PFSK-1 (cell line): Measurements from ENCODE around the gene GDF15.

Source experiments
- FOXP2 ChIP-seq: optimal IDR thresholded peaks from 2 replicates; pipeline ENCODE3; 2011; ENCODE audit warnings: borderline replicate concordance, control low read depth, inconsistent platforms; ENCODE audit not compliant: insufficient read depth; ENCODE audit errors: extremely low read length, extremely low read depth
- POLR2AphosphoS5 ChIP-seq: IDR thresholded peaks from 2 replicates; pipeline ENCODE4 v1.6.1; 2012; ENCODE audit warnings: low read depth, mild to moderate bottlenecking, control low read depth, low read length, moderate library complexity
- SIN3A ChIP-seq: IDR thresholded peaks from 2 replicates; pipeline ENCODE4 v1.6.1; 2012; ENCODE audit warnings: mild to moderate bottlenecking, low read length, moderate library complexity, borderline replicate concordance; ENCODE audit not compliant: insufficient read depth
- TAF1 ChIP-seq: IDR thresholded peaks from 2 replicates; pipeline ENCODE4 v1.6.1; 2012; ENCODE audit warnings: low read length, control low read depth, borderline replicate concordance; ENCODE audit not compliant: insufficient read depth
- TF ChIP-seq, protein P1 (sequence below), 2 experiments: IDR thresholded peaks; 2 replicates each; pipeline versions ENCODE4 v1.6.1 to v1.8.0; 2011 to 2012; ENCODE audit warnings: low read depth in 2 of 2, low read length in 2 of 2, control low read depth in 1 of 2, inconsistent platforms in 1 of 2, mild to moderate bottlenecking in 1 of 2, moderate library complexity in 1 of 2; ENCODE audit not compliant: insufficient read depth in 1 of 2

DNA sequence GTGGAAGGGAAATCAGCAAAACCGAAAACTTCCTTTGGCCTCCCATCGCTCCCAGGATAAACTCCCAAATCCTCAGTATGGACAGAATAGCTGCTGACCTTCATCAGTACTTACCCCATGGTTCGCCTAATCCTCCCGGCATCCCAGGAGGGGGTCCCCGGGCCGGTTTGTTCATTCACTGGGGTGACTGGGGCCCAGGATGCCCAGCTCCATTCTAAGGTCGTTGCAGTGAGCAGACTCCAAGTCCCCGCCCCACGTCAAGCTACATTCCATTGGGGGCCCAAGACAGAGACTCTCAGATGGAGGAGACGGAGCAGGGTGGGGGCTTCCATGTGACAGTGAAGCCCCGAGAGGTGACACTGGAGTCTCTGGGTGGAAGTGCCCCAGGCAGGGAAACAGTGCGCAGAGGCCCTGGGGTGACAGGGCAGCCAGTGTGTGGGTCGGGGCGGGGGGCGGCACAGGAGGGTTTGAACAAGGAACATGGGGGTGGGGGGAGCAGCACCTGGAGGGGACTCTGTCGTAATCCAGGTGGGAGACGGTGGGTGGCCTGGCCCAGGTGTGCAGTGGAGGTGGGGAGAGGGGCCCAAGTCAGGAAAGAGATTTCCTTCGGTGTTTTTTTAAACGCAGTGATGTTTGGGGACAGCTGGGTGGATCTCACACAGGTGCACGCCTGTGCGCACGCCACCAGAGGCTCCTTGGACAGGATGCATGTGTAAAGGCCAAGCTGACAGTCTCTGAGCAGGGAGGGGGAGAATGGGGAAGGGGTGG lies 38.3 kb downstream of the GDF15 start:
- TF ChIP-seq, protein P1, sequence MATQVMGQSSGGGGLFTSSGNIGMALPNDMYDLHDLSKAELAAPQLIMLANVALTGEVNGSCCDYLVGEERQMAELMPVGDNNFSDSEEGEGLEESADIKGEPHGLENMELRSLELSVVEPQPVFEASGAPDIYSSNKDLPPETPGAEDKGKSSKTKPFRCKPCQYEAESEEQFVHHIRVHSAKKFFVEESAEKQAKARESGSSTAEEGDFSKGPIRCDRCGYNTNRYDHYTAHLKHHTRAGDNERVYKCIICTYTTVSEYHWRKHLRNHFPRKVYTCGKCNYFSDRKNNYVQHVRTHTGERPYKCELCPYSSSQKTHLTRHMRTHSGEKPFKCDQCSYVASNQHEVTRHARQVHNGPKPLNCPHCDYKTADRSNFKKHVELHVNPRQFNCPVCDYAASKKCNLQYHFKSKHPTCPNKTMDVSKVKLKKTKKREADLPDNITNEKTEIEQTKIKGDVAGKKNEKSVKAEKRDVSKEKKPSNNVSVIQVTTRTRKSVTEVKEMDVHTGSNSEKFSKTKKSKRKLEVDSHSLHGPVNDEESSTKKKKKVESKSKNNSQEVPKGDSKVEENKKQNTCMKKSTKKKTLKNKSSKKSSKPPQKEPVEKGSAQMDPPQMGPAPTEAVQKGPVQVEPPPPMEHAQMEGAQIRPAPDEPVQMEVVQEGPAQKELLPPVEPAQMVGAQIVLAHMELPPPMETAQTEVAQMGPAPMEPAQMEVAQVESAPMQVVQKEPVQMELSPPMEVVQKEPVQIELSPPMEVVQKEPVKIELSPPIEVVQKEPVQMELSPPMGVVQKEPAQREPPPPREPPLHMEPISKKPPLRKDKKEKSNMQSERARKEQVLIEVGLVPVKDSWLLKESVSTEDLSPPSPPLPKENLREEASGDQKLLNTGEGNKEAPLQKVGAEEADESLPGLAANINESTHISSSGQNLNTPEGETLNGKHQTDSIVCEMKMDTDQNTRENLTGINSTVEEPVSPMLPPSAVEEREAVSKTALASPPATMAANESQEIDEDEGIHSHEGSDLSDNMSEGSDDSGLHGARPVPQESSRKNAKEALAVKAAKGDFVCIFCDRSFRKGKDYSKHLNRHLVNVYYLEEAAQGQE (IDR thresholded peaks at IDR 0.05; ENCODE audit: insufficient read depth in 1 of 2, low read depth in 2 of 2, low read length in 2 of 2), result no peak
- TF ChIP-seq TAF1 (no peak), SIN3A (no peak), POLR2AphosphoS5 (no peak), FOXP2 (no peak)
